Neuronal stem cell (in vitro differentiated cells): ENCODE results near the gene BBS1.

Source experiments
- DNase-seq: peaks from one replicate; pipeline ENCODE4 v3.0.0-alpha.2; 2013; ENCODE audit warnings: low spot score
- H2AFZ ChIP-seq: one replicate; pipeline ENCODE4 v1.6.1; 2013; ENCODE audit warnings: mild to moderate bottlenecking, low read length, inconsistent platforms
- H2AK5ac ChIP-seq: 2 replicates; pipeline ENCODE4 v1.6.1; 2013; ENCODE audit warnings: low read depth, mild to moderate bottlenecking, inconsistent platforms, low read length, moderate library complexity, mixed read lengths
- H2BK120ac ChIP-seq: 2 replicates; pipeline ENCODE4 v1.6.1; 2013; ENCODE audit warnings: low read depth, mild to moderate bottlenecking, inconsistent platforms, low read length, moderate library complexity, mixed read lengths
- H2BK12ac ChIP-seq: one replicate; pipeline ENCODE4 v1.6.1; 2013; ENCODE audit warnings: low read length, inconsistent platforms
- H2BK15ac ChIP-seq: 2 replicates; pipeline ENCODE4 v1.6.1; 2013; ENCODE audit warnings: mild to moderate bottlenecking, low read length, inconsistent platforms, mixed read lengths
- H2BK5ac ChIP-seq: one replicate; pipeline ENCODE4 v1.6.1; 2013; ENCODE audit warnings: inconsistent platforms, mild to moderate bottlenecking, low read length, moderate library complexity
- H3K14ac ChIP-seq: one replicate; pipeline ENCODE4 v1.6.1; 2013; ENCODE audit warnings: low read length, inconsistent platforms
- H3K18ac ChIP-seq: 2 replicates; pipeline ENCODE4 v1.6.1; 2013; ENCODE audit warnings: low read length, inconsistent platforms
- H3K23ac ChIP-seq: 2 replicates; pipeline ENCODE4 v1.6.1; 2013; ENCODE audit warnings: low read depth, mild to moderate bottlenecking, mixed read lengths, low read length, inconsistent platforms; ENCODE audit not compliant: poor library complexity
- H3K27ac ChIP-seq: replicated peaks from 3 replicates; pipeline ENCODE4 v1.5.1; 2013; ENCODE audit warnings: low read length, inconsistent platforms
- H3K27me3 ChIP-seq, 3 experiments: 2 replicates each; pipeline ENCODE4 v1.6.1; 2013; ENCODE audit warnings: low read length in 3 of 3, mild to moderate bottlenecking in 2 of 3, inconsistent platforms in 1 of 3, low read depth in 1 of 3, mixed read lengths in 1 of 3, moderate library complexity in 1 of 3; ENCODE audit not compliant: control insufficient read depth in 3 of 3, insufficient read depth in 3 of 3
- H3K36me3 ChIP-seq, 2 donors: replicated peaks in 1 of 2; 2 replicates each; pipeline ENCODE4 v1.6.1; 2013; ENCODE audit warnings: low read length in 2 of 2; ENCODE audit not compliant: control insufficient read depth in 2 of 2, insufficient read depth in 2 of 2
- H3K4ac ChIP-seq: 2 replicates; pipeline ENCODE4 v1.6.1; 2013; ENCODE audit warnings: inconsistent platforms, mild to moderate bottlenecking, low read length, moderate library complexity
- H3K4me1 ChIP-seq, 2 donors: 1 replicate in 1 of 2; 2 replicates in 1 of 2; pipeline ENCODE4 v1.6.1; 2013; ENCODE audit warnings: low read length in 2 of 2, low read depth in 1 of 2; ENCODE audit not compliant: control insufficient read depth in 2 of 2, insufficient read depth in 1 of 2
- H3K4me2 ChIP-seq: one replicate; pipeline ENCODE4 v1.6.1; 2013; ENCODE audit warnings: mild to moderate bottlenecking, low read length, inconsistent platforms; ENCODE audit not compliant: insufficient read depth, poor library complexity, severe bottlenecking
- H3K4me3 ChIP-seq, 2 donors: 2 replicates each; pipeline ENCODE4 v1.5.1; 2013; ENCODE audit warnings: low read length in 2 of 2, mild to moderate bottlenecking in 2 of 2, inconsistent platforms in 1 of 2, moderate library complexity in 1 of 2
- H3K79me1 ChIP-seq: one replicate; pipeline ENCODE4 v1.6.1; 2013; ENCODE audit warnings: low read depth, mild to moderate bottlenecking, inconsistent platforms, low read length, moderate library complexity
- H3K9ac ChIP-seq: one replicate; pipeline ENCODE4 v1.6.1; 2013; ENCODE audit warnings: mild to moderate bottlenecking, low read depth, low read length, inconsistent platforms; ENCODE audit not compliant: poor library complexity
- H3K9me3 ChIP-seq, 2 donors: replicated peaks in 1 of 2; 2 replicates each; pipeline versions ENCODE3 to v1.6.1; 2013; ENCODE audit warnings: low read length in 2 of 2, mild to moderate bottlenecking in 2 of 2, inconsistent platforms in 1 of 2, low read depth in 1 of 2, mixed read lengths in 1 of 2, moderate library complexity in 1 of 2; ENCODE audit not compliant: control insufficient read depth in 2 of 2, insufficient read depth in 1 of 2
- H4K8ac ChIP-seq: one replicate; pipeline ENCODE4 v1.6.1; 2013; ENCODE audit warnings: low read depth, mild to moderate bottlenecking, inconsistent platforms, low read length, moderate library complexity
- H4K91ac ChIP-seq: one replicate; pipeline ENCODE4 v1.6.1; 2013; ENCODE audit warnings: low read length, low read depth, mild to moderate bottlenecking, inconsistent platforms; ENCODE audit not compliant: poor library complexity
- WGBS, 2 donors: extraction: QIAGEN DNeasy Blood & Tissue Kit; methylation state at CpG; one replicate each; pipeline ENCODE4 v1.1.7; 2013; ENCODE audit warnings: missing lambda C conversion rate in 2 of 2, mixed read lengths in 1 of 2; ENCODE audit not compliant: insufficient read length in 2 of 2, insufficient replicate concordance in 1 of 2; ENCODE audit errors: extremely low coverage in 2 of 2; 5-methylcytosine and 5-hydroxymethylcytosine counted together

The BBS1 gene

DNA sequence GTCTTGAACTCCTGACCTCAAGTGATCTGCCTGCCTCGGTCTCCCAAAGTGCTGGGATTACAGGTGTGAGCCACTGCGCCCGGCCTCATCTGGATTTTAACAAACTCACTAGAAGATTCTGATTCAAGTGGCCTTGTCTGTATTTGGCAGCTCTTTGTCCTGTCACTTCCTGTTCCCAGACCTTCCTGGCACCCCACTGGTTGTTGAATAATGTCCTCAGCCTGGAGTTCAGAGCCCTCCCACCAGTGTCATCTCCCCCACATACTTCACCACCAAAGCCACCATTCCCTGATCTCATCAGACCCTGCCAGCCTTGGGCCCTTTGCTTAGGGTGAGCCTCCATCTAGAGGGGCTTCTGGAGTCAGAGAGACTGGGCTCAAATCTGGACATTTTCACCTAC lies 40.4 kb upstream of the BBS1 start:
- H3K36me3 ChIP-seq: peaks cover 22 to 55% of the 10 kb centered on the region in 2 donors
- no peak overlapping the region for H2BK15ac ChIP-seq
- H2AFZ ChIP-seq: no peak overlapping the region
- H2AK5ac ChIP-seq: no peak overlapping the region
- no peaks in the 10 kb centered on the region for H3K79me1 ChIP-seq
- no CpG with 5 or more reads among the region's 3 CpGs for WGBS, 2 donors
- no peak overlapping the region for H3K4ac ChIP-seq
- no peak overlapping the region for H3K18ac ChIP-seq
- H2BK12ac ChIP-seq: no peak overlapping the region
- no peak overlapping the region for H2BK5ac ChIP-seq
- H3K4me2 ChIP-seq: no peak overlapping the region
- H3K27me3 ChIP-seq: no peaks in the 10 kb centered on the region
- no peak overlapping the region for H3K14ac ChIP-seq
- H3K27ac ChIP-seq: no peak overlapping the region
- H2BK120ac ChIP-seq: no peak overlapping the region
- no peak for DNase-seq
- no peaks in the 10 kb centered on the region for H3K9me3 ChIP-seq
- H3K4me3 ChIP-seq: no peak overlapping the region
- H4K91ac ChIP-seq: no peak overlapping the region
- H3K9ac ChIP-seq: no peak overlapping the region
- H4K8ac ChIP-seq: no peak overlapping the region
- peaks cover 12 to 26% of the 10 kb centered on the region in 2 donors for H3K4me1 ChIP-seq
- no peak overlapping the region for H3K23ac ChIP-seq

DNA sequence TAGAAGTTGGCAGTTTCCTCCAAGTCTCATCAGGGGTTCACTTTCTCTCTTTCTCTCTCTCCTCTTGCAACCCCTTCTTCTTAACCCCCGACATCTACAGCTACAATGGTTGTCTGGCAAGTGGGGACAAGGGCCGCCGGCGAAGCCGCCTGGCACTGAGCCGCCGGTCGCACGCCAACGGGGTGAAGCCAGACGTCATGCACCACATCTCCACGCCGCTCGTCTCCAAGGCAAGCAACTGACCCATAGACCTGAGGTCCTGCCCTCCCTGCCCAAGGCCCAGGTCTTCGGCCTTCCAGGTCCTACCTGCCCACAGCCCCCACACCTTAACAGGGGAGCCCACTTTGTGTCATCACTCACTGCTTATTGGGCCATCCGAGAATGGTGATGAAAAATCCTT lies 39.3 kb upstream of the BBS1 start:
- Histone ChIP-seq H3K18ac (no peak overlapping the region), H4K8ac (no peak overlapping the region), H2AK5ac (no peak overlapping the region), H3K4me2 (no peak overlapping the region), H2BK15ac (no peak overlapping the region), H3K14ac (no peak overlapping the region), H3K4me1 (peaks cover 10 to 26% of the 10 kb centered on the region in 2 donors), H3K4ac (no peak overlapping the region), H2BK5ac (no peak overlapping the region), H3K36me3 (peaks cover 26 to 64% of the 10 kb centered on the region in 2 donors), H2BK120ac (no peak overlapping the region), H3K9ac (no peak overlapping the region), H3K27me3 (no peaks in the 10 kb centered on the region), H2AFZ (no peak overlapping the region), H3K4me3 (no peak overlapping the region), H2BK12ac (no peak overlapping the region), H3K9me3 (no peaks in the 10 kb centered on the region), H3K27ac (no peak overlapping the region), H3K79me1 (no peaks in the 10 kb centered on the region), H4K91ac (no peak overlapping the region), H3K23ac (no peak overlapping the region)
- no peak for DNase-seq
- WGBS, 2 donors: no CpG with 5 or more reads among the region's 16 CpGs

DNA sequence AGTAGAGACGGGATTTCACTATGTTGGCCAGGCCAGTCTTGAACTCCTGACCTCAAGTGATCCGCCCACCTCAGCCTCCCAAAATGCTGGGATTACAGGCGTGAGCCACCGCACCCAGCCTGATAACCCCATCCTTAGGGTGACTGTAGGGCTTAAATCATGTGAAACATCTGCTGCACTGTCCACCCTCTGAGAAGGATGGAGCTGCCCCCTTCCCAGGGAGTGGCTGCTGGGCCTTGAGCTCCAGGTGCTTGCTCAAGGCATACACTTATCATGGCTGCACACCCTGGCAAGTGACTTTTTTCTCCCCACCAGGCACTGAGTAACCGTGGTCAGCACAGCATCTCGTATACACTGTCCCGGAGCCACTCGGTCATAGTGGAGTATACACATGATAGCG lies 38.4 kb upstream of the BBS1 start:
- WGBS, 2 donors: no CpG with 5 or more reads among the region's 9 CpGs
- H3K4me3 ChIP-seq: peak overlapping the region in 1 of 2 donors; percentile 10
- H3K4me1 ChIP-seq: peaks cover 16 to 26% of the 10 kb centered on the region in 2 donors
- H3K9me3 ChIP-seq: no peaks in the 10 kb centered on the region
- no peak for DNase-seq
- no peak overlapping the region for H2AFZ ChIP-seq
- no peak overlapping the region for H3K4ac ChIP-seq
- no peak overlapping the region for H2AK5ac ChIP-seq
- no peak overlapping the region for H4K91ac ChIP-seq
- H3K23ac ChIP-seq: no peak overlapping the region
- H3K4me2 ChIP-seq: no peak overlapping the region
- H2BK120ac ChIP-seq: no peak overlapping the region
- no peak overlapping the region for H3K14ac ChIP-seq
- H3K18ac ChIP-seq: no peak overlapping the region
- no peaks in the 10 kb centered on the region for H3K79me1 ChIP-seq
- no peak overlapping the region for H2BK12ac ChIP-seq
- H2BK5ac ChIP-seq: no peak overlapping the region
- no peak overlapping the region for H3K27ac ChIP-seq
- no peak overlapping the region for H4K8ac ChIP-seq
- H3K9ac ChIP-seq: no peak overlapping the region
- no peaks in the 10 kb centered on the region for H3K27me3 ChIP-seq
- H2BK15ac ChIP-seq: no peak overlapping the region
- peaks cover 26 to 69% of the 10 kb centered on the region in 2 donors for H3K36me3 ChIP-seq

GRCh38 chr11:66473167-66473566 lies 37.3 kb upstream of the BBS1 start:
- Histone ChIP-seq H3K14ac (no peak overlapping the region), H2BK5ac (no peak overlapping the region), H2BK15ac (no peak overlapping the region), H3K9me3 (no peaks in the 10 kb centered on the region), H3K18ac (no peak overlapping the region), H2AFZ (no peak overlapping the region), H2BK12ac (no peak overlapping the region), H3K9ac (no peak overlapping the region), H2BK120ac (no peak overlapping the region), H3K27ac (no peak overlapping the region), H3K79me1 (no peaks in the 10 kb centered on the region), H3K27me3 (no peaks in the 10 kb centered on the region), H3K4me3 (no peak overlapping the region), H3K23ac (no peak overlapping the region), H3K4ac (no peak overlapping the region), H2AK5ac (no peak overlapping the region), H3K36me3 (peaks cover 26 to 72% of the 10 kb centered on the region in 2 donors), H4K8ac (no peak overlapping the region), H4K91ac (no peak overlapping the region), H3K4me2 (no peak overlapping the region), H3K4me1 (peaks cover 12 to 16% of the 10 kb centered on the region in 2 donors)
- no peak for DNase-seq
- no CpG with 5 or more reads among the region's 11 CpGs for WGBS, 2 donors
